NCI-H146 treated with DMSO at 0.1 percent for 48 hours (cell line): ENCODE results near the gene RAD23B.

Source experiments
- DNase-seq: peaks from one replicate; lab custom pipeline; 2025; ENCODE audit not compliant: unreplicated experiment; lab: John Stamatoyannopoulos, UW

RAD23B gene

DNA sequence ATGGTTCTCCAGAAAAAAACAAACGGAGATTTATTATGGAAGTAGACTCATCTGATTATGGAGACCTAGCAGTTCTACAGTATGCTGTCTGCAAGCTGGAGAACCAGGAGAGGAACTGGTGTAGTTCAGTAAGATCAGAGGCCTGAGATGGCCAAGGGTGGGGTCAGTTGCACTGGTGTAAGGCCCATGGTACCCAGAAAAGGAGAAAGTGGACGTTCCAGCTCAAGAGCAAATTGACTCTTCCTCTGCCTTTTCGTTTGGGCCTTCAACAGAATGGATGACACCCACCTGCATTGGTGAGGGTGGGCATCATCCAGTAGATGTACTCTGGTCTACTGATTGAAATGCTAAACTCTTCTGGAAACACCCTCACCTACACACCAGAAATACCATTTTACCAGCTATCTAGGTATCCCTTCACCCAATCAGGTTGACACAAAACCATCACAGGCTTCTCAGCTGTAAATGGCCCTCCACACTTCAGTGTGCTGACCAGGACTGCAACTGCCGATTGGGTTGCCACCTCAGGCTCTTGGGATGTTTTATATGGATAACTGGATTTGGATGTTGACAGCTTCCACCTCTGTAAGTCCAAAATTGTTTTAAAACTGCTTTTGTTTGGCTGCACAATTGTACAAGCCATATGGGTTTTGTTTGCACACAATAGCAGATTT lies 51.2 kb downstream of the RAD23B start:
- DNase-seq: no peak

DNA sequence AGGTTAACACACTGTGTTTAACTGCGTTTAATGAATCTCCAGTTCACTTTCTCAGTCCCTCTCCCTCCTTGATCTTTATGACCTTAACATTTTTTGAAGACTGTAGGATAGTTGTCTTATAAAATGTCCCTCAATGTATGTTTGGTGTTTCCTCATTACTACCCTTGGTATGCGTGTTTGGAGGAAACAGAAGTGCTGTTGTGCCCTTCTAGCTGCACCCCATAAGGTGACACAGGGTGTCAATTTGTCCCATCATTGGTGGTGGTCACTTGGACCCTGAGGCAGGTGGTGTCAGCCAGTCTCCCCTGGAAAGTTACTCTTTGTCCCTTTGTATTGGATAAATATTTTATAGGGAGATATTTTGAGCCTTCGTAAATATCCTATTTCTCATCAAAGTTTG lies 52.3 kb downstream of the RAD23B start:
- no peak for DNase-seq

DNA sequence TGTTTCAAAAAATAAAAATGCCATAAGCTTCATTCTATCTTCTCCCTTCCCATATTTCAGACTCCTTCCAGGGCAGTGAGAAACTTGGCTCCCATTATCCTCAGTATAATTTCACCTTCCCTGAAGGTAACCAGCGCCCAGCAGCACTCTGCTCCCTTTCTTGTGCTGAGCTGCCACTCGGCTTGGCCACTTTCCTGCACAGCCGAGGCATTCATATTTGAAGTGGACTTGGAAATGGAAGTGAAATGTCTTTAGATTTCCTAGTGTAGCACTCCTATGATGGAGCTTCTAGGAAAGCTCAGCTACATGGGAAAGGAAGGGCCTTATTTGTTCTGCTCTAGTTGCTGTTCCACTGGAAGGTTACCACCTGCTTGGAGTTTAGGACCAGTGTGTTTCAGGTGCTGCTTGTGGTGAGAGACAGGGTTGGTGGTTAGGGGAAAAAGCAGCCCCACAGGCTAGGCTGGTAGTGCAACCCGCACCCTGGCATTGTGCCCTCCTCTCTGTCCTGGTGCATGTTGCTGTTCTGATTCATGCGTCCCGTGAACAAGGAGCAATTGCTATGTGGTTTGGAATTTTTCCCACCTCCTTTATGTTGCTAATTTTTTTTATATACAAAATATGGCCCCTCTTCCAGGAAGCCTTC lies 53.8 kb downstream of the RAD23B start:
- no peak for DNase-seq

- no peak for DNase-seq
Measured at GRCh38 chr9:107337676-107338590, 54.9 kb downstream of the RAD23B start.

DNA sequence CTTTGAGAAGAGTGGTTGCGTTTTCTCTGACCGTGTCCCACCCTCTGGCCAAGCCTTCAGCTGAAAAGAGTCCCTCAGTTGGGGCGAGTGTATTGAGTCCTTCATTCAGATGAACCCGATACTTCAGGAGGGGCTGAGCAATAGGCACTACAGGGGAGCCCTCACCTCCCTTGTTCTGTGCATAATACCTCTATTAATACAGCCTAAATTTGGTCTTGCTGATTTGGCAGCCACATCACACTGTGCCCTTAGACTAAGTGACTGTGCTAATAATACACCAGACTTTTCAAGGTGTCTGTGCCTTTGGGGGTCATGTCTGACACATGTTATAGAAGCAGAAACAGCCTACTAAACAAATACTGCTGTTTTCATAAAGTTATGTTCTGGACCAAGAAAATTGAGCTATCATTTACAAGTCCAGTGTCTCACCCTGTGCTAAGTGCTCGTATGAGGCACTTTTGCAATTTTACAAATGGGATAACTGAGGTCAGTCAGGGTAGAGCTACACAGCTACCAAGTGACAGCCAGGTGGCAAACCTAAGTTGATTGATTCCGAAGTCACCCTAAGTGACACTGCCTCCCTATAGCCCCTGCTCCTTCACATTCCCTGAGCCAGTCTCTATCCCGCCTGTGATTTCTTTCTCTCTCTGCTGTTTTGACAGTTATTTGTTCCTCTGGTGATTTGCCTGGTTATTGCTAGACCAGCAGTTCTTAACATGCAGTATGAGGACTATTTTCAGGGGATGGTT lies 56.0 kb downstream of the RAD23B start:
- no peak for DNase-seq

DNA sequence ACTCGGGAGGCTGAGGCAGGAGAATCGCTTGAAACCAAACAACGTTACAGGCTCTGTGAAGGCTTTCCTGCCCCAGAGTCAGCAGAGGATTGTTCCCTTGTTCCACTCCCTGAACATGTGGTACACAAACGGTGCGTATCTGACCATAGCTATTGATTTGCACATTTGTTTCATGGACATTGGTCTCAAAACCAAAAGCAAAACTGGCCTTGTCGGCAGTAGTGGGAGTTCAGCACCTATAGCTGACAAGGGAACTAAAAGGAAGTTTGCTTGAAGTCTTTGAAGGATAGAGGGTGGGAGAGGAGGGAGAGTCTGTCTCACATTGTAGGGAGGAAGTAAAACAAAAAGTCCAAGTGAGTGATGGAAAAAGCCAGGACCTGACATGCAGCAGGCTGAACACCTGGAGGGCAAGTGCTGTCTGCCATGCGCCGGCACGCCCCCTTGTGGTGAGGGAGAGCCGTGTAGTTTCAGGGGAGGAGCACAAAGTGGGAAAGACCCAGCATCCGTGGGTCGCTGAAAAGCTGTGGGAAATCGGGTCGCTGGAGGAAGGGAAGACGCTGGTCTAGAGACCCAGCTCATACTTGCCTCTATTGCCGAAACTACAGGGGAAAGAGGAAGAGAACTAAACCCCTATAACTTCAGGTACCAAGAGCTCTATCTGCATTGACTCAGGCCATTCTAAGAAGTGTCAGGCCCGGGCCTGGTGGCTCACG lies 58.0 kb downstream of the RAD23B start:
- peak; percentile 26 for DNase-seq

DNA sequence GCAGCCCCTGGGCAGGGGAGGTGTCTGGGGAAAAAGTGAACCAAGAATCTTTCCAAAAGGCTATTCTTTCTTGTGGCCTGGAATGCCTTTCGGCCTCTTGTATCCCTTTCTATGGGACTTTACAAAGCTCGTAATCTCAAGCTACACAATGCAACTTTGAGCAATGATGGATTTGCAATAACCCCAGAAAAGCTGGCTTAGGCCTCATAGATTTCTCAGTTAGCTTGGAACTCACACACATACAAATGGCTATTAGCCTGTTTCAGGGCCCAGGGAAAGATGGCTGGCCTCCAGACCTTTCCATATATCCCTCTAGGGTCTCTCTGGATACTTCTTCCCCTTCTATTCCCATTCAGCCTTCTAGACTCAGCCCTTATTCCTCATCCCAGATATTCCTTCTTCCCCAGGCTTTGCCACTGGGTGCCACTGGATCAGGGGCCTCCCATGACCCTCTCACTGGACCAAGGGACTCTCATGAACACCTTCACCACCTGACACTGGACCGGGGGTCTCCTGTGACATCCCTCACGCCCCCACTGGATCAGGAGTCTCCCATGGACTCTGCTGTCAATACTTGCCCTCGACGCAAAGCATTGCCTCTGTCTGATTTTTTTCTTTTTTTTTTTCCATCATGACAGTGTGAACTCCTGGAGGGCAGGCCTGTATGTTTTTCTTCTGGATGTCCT lies 59.5 kb downstream of the RAD23B start:
- no peak for DNase-seq

DNA sequence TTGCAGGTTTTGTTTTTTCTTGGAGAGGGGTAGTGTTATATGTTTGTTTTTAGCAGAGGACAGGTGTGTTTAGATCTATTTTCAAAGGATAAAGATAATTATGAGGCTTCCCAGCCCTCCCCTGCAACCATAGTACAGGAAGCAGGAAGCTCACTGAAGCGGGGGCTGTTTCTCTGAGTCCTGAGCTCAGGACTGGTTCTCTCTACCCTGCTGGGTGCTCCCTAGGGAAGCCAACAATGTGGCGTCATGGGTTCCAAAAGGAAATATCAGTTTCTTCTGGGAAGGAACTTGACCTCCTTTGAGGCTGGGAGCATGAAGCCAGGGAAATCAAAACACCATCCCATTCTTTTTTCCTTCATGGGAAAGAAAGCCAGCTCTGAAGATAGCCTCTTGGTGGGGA lies 62.2 kb downstream of the RAD23B start:
- peak; percentile 51 for DNase-seq

- peak; percentile 87 for DNase-seq
Measured at GRCh38 chr9:107348836-107349235, 65.8 kb downstream of the RAD23B start.

- no peak for DNase-seq
Measured at GRCh38 chr9:107350443-107350842, 67.4 kb downstream of the RAD23B start.

- DNase-seq: no peak
Measured at GRCh38 chr9:107351382-107352045, 68.4 kb downstream of the RAD23B start.

GRCh38 chr9:107355394-107355793 lies 72.3 kb downstream of the RAD23B start:
- no peak for DNase-seq

DNA sequence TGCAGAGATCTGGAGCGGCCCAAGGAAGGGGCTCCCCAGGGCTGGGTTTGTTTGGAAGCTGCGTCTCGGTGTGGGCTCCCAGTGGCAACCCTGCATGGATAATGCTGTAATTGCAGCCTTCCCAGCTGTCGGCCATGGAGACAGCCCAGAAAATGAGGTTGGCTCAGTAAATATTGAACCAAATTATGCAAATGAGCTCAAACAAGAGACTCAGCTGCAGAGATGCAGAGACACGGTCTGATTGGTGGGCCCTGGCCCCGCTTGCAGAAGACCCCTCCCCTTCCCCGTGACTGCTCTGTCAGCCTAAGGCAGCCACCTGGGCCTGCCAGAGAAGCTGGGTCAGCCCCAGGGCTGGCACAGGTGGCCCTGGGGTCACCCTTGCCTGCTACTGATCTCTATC lies 75.9 kb downstream of the RAD23B start:
- peak; percentile 92 for DNase-seq

DNA sequence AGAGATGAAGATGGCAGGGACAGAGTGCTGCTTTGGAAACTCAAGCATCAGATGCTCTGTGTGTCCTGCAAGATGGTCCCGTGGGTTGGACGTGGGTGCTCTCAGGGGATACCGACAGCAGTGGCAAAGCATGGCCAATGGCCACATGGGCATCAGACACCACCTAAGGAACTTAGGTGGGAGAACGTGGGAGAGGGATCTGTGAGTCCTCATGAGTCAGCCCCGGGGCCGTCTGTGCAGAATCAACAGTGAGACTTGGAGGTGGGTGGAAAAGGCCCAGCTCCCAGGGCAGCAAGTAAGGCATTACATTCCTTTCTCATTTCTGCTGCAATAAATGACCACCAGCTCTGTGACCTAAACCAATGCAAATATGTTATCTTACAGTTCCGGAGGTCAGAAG lies 77.0 kb downstream of the RAD23B start:
- DNase-seq: no peak

DNA sequence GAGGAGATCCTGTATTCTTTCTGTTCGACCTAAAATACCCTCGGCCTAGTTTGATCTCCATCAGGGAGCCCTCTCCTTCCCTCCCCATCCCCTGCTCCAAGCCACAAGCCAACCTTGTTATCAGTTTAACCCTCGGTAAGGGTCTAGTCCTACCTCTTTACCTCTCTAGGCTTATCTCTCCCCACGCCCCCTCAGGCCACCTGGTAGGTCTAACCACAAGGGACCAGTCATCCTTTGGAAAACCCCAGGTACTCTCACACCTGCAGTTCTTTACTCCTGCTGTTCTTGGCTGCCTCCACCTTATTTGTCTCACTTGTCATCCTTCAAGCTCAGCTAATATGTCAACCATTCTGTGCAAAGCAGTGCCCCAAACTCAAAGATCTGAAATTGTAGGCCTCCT lies 78.7 kb downstream of the RAD23B start:
- peak; percentile 52 for DNase-seq

- peak; percentile 69 for DNase-seq
Measured at GRCh38 chr9:107363516-107364152, 80.6 kb downstream of the RAD23B start.

DNA sequence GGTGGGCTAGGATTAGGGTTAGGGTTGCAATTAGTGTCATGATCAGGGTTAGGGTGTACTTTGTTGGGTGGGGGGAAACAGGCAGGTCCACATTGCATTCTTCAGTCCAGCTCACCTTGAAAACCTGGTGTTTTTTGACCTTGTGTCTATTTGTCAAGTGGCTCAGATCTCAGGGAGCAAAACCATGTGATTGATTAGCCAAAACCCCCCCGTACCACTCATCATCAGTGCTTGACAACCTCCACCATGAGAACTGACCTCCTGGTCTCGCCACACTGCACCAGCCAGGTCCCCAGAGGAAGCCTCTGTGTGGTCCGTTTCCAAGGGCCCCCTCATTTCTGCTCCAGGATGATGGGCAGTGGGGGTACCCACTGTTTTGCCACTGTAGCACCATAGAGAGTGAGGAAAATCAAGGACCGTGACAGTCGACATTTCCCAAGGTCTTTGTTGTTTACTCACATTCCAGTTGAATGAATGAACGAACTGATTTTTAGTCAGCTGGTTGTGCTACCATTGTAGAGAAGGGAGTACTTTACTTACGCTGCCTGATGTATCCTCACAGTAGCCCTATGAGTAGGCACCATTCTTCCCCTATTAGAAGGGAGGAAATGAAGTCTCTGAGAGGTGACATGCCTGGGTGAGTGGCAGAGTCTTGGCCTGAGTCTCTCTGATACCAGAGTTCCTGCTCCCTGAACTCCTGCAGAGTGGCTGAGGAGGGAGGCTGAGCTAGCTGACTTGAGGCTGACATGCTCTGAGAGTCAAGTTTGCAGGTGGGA lies 84.8 kb downstream of the RAD23B start:
- DNase-seq: no peak

GRCh38 chr9:107368696-107369095 lies 85.6 kb downstream of the RAD23B start:
- no peak for DNase-seq
